Hepatocyte (in vitro differentiated cells): ENCODE results near the gene HMG20A. TPM values are rescaled to one million over a fixed set of nuclear protein-coding genes. Genes with fewer than 3 reads are reported as not detected.

ENCODE experiments used
- DNase-seq: peaks from one replicate; pipeline ENCODE4 v3.0.0-alpha.2; 2016; ENCODE audit warnings: low spot score
- H2AFZ ChIP-seq: fragments of 200-600 bp; sonication (generic); 2 replicates; pipeline ENCODE4 v1.6.0; 2016; ENCODE audit warnings: antibody characterized with exemption, mild to moderate bottlenecking
- H3K27ac ChIP-seq: fragments of 200-600 bp; sonication (generic); 2 replicates; pipeline ENCODE4 v1.5.1; 2016; ENCODE audit warnings: mild to moderate bottlenecking
- H3K27me3 ChIP-seq: fragments of 200-600 bp; sonication (generic); 2 replicates; pipeline ENCODE4 v1.6.1; 2016
- H3K36me3 ChIP-seq: fragments of 200-600 bp; sonication (generic); replicated peaks from 2 replicates; pipeline ENCODE4 v1.5.1; 2016; ENCODE audit warnings: low read depth; ENCODE audit not compliant: insufficient read depth
- H3K4me1 ChIP-seq: fragments of 200-600 bp; sonication (generic); 2 replicates; pipeline ENCODE4 v1.5.1; 2016; ENCODE audit warnings: mild to moderate bottlenecking, moderate library complexity; ENCODE audit not compliant: insufficient read depth
- H3K4me2 ChIP-seq: fragments of 200-600 bp; sonication (generic); 2 replicates; pipeline ENCODE4 v1.6.0; 2016
- H3K4me3 ChIP-seq: fragments of 200-600 bp; sonication (generic); 2 replicates; pipeline ENCODE4 v1.5.1; 2016; ENCODE audit warnings: mild to moderate bottlenecking
- H3K79me2 ChIP-seq: fragments of 200-600 bp; sonication (generic); 2 replicates; pipeline ENCODE4 v1.6.0; 2017; ENCODE audit warnings: mild to moderate bottlenecking
- H3K9me2 ChIP-seq: fragments of 200-600 bp; sonication (generic); replicated peaks from 2 replicates; pipeline ENCODE4 v1.6.0; 2017; ENCODE audit warnings: mild to moderate bottlenecking; ENCODE audit not compliant: insufficient read depth
- H3K9me3 ChIP-seq: fragments of 200-600 bp; sonication (generic); 2 replicates; pipeline ENCODE4 v1.5.1; 2016; ENCODE audit warnings: low read depth, mild to moderate bottlenecking
- H4K20me1 ChIP-seq: fragments of 200-600 bp; sonication (generic); 2 replicates; pipeline ENCODE4 v1.6.0; 2016; ENCODE audit warnings: mild to moderate bottlenecking; ENCODE audit not compliant: insufficient read depth, poor library complexity, severe bottlenecking
- EZH2 ChIP-seq: fragments of 200-600 bp; sonication (generic); IDR thresholded peaks from 2 replicates; pipeline ENCODE4 v1.6.1; 2016; ENCODE audit warnings: antibody characterized with exemption, mild to moderate bottlenecking, borderline replicate concordance
- EZH2phosphoT487 ChIP-seq: fragments of 200-600 bp; sonication (generic); IDR thresholded peaks from one replicate; pipeline ENCODE4 v1.6.1; 2018; ENCODE audit warnings: antibody characterized with exemption, mild to moderate bottlenecking, low read depth, moderate library complexity; ENCODE audit not compliant: unreplicated experiment, severe bottlenecking
- WGBS: methylation state at CpG from one replicate; pipeline ENCODE4 v1.1.6; 2016; ENCODE audit warnings: low lambda C conversion rate; ENCODE audit errors: missing lambda C conversion rate; 5-methylcytosine and 5-hydroxymethylcytosine counted together
- polyA plus RNA-seq: library from polyadenylated mRNA; unstranded; fragments of >200 nt; fragmentation: Nextera tagmentation; extraction: Ambion mirVana; gene quantifications from 2 replicates; pipeline ENCODE4 v1.2.1, GENCODE V29; 2016
- total RNA-seq: library from RNA; depleted of rRNA; stranded (reverse); fragments of >200 nt; gene quantifications from 2 replicates; pipeline ENCODE4 v1.2.3, GENCODE V29; 2014
- TF ChIP-seq, protein P1 (sequence below): fragments of 200-600 bp; sonication (generic); IDR thresholded peaks from 2 replicates; pipeline ENCODE4 v1.5.1; 2016; ENCODE audit warnings: antibody characterized with exemption, mild to moderate bottlenecking; ENCODE audit not compliant: poor library complexity

Gene HMG20A
- total and polyA plus RNA-seq, 2 experiments from 2014 or later = 20.3 to 35.0 TPM

DNA sequence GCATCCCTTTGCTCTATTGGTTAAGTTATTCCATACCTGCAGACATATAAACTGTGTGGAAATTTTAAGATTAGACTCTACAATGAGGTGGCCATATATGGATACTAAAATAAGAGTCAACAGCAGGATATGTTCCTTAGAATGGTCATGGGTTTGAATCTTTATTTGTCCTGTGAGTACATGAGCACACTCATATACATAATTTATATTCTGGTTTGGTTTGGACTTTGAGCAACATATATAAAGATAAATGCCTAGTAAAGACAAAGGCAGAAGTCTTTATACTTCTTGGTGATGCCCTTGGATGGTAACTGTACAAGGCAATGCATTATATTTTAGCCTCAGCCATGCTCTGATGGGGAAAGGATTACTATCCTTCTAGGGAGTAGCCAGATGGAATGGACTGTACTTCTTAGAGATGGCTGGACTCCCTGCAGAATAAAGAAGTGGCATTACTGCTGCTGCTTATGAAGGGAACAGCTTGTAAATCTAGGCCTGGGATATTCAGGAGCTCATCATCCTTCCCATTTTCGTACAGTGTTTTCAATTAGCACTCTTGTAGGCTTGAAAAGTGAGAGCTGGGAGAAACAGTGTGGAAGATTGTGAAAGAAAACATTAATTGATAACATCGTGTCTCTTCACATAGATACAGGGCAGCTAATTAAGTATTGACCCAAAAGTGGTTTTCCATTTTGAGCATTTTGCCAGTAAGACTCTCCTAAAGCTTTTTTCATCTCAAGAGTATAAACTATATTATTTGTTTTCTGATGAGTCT lies 60.4 kb downstream of the HMG20A start:
- DNase-seq = no peak
- Histone ChIP-seq H3K4me2 (no peak overlapping the region), H4K20me1 (no peaks in the 10 kb centered on the region), H3K27ac (no peak overlapping the region), H2AFZ (no peak overlapping the region), H3K9me2 (no peaks in the 10 kb centered on the region), H3K4me3 (no peak overlapping the region), H3K36me3 (no peaks in the 10 kb centered on the region), H3K79me2 (no peaks in the 10 kb centered on the region), H3K4me1 (peaks cover 2% of the 10 kb centered on the region), H3K27me3 (no peaks in the 10 kb centered on the region), H3K9me3 (no peaks in the 10 kb centered on the region)
- TF ChIP-seq EZH2 (no peak), EZH2phosphoT487 (no peak)
- TF ChIP-seq, protein P1, sequence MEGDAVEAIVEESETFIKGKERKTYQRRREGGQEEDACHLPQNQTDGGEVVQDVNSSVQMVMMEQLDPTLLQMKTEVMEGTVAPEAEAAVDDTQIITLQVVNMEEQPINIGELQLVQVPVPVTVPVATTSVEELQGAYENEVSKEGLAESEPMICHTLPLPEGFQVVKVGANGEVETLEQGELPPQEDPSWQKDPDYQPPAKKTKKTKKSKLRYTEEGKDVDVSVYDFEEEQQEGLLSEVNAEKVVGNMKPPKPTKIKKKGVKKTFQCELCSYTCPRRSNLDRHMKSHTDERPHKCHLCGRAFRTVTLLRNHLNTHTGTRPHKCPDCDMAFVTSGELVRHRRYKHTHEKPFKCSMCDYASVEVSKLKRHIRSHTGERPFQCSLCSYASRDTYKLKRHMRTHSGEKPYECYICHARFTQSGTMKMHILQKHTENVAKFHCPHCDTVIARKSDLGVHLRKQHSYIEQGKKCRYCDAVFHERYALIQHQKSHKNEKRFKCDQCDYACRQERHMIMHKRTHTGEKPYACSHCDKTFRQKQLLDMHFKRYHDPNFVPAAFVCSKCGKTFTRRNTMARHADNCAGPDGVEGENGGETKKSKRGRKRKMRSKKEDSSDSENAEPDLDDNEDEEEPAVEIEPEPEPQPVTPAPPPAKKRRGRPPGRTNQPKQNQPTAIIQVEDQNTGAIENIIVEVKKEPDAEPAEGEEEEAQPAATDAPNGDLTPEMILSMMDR = no peak
- WGBS = 84% methylated on average over 2 of the region's 2 CpGs

DNA sequence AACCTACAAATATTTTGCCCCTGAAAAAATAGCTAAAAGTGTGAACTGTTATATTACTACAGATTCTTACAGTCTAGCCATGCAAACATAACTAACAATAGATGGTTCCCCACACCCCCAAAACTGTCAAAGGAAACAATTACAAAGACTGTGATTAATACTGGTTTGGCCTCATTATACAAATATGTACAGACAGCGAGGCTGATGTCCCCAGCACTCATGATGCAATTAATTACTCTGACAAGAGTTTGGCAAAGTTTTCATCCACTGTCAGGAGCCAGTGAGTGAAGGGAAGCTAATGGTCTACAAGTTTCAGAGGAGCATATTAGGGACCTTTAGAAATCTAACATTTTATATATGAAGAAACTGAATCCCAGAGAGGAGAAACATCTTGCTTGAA lies 61.0 kb downstream of the HMG20A start:
- H3K4me2 ChIP-seq = no peak overlapping the region
- no peak for TF ChIP-seq EZH2phosphoT487
- TF ChIP-seq EZH2 = no peak
- TF ChIP-seq, protein P1 = no peak
- H3K9me3 ChIP-seq = no peaks in the 10 kb centered on the region
- no peaks in the 10 kb centered on the region for H3K36me3 ChIP-seq
- H3K79me2 ChIP-seq = no peaks in the 10 kb centered on the region
- peaks cover 2% of the 10 kb centered on the region for H3K4me1 ChIP-seq
- 75% methylated on average over 1 of the region's 1 CpG for WGBS
- H3K27ac ChIP-seq = no peak overlapping the region
- no peaks in the 10 kb centered on the region for H4K20me1 ChIP-seq
- H3K27me3 ChIP-seq = no peaks in the 10 kb centered on the region
- no peak overlapping the region for H2AFZ ChIP-seq
- DNase-seq = no peak
- no peak overlapping the region for H3K4me3 ChIP-seq
- no peaks in the 10 kb centered on the region for H3K9me2 ChIP-seq

DNA sequence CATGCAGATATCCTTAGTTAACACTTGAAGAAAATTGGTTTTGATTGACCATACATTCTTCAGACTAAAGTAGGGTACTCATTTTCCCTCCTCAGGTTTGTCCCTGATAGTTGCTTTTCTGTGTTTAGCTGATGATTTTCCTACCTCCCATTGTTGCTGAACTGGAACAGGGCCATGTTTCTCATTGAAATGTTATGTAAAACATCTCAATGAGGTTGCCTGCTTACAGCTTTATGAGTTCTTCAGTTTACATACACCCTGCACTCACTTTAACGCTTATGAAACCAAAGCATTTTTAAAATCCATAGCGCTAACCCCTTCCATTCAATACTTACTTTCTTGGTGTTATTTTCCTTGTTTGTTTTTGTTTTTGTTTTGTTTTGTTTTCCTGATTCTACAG lies 61.9 kb downstream of the HMG20A start:
- Histone ChIP-seq H3K27me3 (no peaks in the 10 kb centered on the region), H3K9me3 (no peaks in the 10 kb centered on the region), H4K20me1 (no peaks in the 10 kb centered on the region), H3K4me1 (peaks cover 2% of the 10 kb centered on the region), H3K4me2 (no peak overlapping the region), H3K36me3 (no peaks in the 10 kb centered on the region), H3K79me2 (no peaks in the 10 kb centered on the region), H3K9me2 (no peaks in the 10 kb centered on the region), H3K4me3 (no peak overlapping the region), H3K27ac (no peak overlapping the region), H2AFZ (no peak overlapping the region)
- 73% methylated on average over 2 of the region's 2 CpGs for WGBS
- no peak for TF ChIP-seq EZH2phosphoT487
- TF ChIP-seq, protein P1 = no peak
- no peak for TF ChIP-seq EZH2
- DNase-seq = no peak
